ENCODE data around the gene FUT9.

FUT9 gene

DNA sequence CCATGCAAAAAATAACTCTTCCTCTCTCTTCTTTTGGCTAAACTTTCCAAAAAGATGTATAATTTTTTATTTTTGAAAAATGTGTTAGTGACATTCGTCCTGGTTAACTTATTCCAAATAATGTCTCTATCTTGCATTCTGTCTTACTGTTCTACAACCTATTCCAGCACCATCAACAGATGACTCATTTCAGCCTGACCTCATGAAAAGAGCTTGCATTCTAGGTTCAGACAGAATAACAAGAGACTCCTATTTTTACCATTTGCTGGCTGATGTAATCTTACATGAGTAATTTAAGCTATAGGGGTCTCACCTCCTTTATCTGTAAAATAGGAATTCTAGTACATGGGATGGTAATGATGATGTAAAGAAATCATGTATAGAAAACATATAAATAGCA lies 109.0 kb downstream of the FUT9 start:
- Histone ChIP-seq H3K4me3 (replicated peaks; ENCODE audit: low read depth, low read length) (no peak overlapping the region), H3K27me3 (replicated peaks; ENCODE audit: control insufficient read depth, insufficient read depth, low read length) (no peaks in the 10 kb centered on the region), H3K36me3 (ENCODE audit: control insufficient read depth, insufficient read depth, low read length) (no peaks in the 10 kb centered on the region)
- TF ChIP-seq CTCF (IDR thresholded peaks at IDR 0.05; ENCODE audit: insufficient read depth, low read length, poor library complexity, severe bottlenecking), result no peak
- DNase-seq (ENCODE audit: extremely low read depth, insufficient read length), result no peak

DNA sequence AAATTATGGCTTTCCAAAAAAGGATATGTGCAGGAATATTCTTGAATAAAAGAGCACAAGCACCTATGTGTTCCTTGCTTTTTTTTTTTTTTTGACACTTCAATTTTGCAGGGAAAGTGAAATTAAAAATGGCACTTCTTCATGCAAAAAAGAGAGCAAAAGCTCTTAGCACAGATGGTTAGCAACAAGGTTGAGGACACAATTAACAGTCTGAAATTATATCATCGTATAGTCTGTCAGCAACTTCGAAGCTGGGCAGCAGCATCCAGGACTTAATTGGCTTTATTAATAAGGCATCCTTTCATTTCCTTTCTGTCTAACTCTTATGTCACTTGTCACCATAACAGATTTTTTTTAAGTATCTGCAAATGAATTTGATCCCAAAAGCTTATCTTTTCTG lies 122.6 kb downstream of the FUT9 start:
- no peak for DNase-seq (ENCODE audit: extremely low read depth, insufficient read length)
- TF ChIP-seq CTCF (IDR thresholded peaks at IDR 0.05; ENCODE audit: insufficient read depth, low read length, poor library complexity, severe bottlenecking), result no peak

DNA sequence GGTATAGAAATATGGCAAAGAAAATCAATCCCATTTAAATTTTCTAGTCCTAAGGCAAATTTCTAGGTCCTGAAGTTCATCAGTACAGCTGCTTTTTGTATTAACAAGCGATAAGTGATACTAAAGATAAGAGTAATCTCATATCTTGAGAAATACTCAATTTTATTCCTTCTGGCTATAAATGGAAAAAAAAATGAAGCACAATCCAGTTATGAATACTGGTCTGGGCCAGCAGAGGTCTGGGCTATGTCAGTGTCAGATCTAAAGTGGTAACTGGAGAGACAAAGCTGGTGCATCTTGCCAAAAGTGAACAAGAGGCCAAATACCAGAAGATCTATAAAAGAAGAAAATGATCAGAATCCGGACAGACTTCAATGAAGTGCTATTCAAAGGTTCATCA lies 126.4 kb downstream of the FUT9 start:
- Histone ChIP-seq H3K4me3 (replicated peaks; ENCODE audit: low read depth, low read length) (no peak overlapping the region), H3K27me3 (replicated peaks; ENCODE audit: control insufficient read depth, insufficient read depth, low read length) (no peaks in the 10 kb centered on the region), H3K36me3 (ENCODE audit: control insufficient read depth, insufficient read depth, low read length) (no peaks in the 10 kb centered on the region)
- TF ChIP-seq CTCF (IDR thresholded peaks at IDR 0.05; ENCODE audit: insufficient read depth, low read length, poor library complexity, severe bottlenecking), result no peak
- DNase-seq (ENCODE audit: extremely low read depth, insufficient read length), result no peak

More for the DNA sequence above, 122.6 kb downstream of the FUT9 start:
- Histone ChIP-seq H3K4me3 (replicated peaks; ENCODE audit: low read depth, low read length) (no peak overlapping the region), H3K36me3 (ENCODE audit: control insufficient read depth, insufficient read depth, low read length) (no peaks in the 10 kb centered on the region), H3K27me3 (replicated peaks; ENCODE audit: control insufficient read depth, insufficient read depth, low read length) (no peaks in the 10 kb centered on the region)

DNA sequence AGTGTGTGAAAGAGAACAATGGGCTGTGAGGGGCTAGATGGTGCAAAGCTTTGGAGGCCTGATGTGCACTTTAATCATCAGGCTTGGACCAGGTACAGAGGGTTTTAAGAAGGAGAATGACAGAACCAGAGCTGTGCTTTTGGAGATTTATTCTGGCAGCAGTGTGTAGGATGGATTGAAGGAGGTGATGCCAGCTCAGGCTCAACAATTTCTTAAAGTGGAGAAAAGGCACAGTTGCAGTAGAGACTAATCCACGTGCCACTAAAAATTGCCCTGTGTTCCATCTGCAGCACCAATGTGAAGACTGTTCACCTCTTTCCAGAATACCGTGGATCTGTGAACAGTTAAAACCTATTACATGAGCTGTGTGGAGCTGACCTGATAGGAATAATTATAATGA lies 134.7 kb downstream of the FUT9 start:
- Histone ChIP-seq H3K4me3 (replicated peaks; ENCODE audit: low read depth, low read length) (no peak overlapping the region), H3K36me3 (ENCODE audit: control insufficient read depth, insufficient read depth, low read length) (no peaks in the 10 kb centered on the region), H3K27me3 (replicated peaks; ENCODE audit: control insufficient read depth, insufficient read depth, low read length) (no peaks in the 10 kb centered on the region)
- no peak for DNase-seq (ENCODE audit: extremely low read depth, insufficient read length)
- TF ChIP-seq CTCF (IDR thresholded peaks at IDR 0.05; ENCODE audit: insufficient read depth, low read length, poor library complexity, severe bottlenecking), result no peak

GRCh38 chr6:96151707-96152106 lies 135.9 kb downstream of the FUT9 start:
- no peak overlapping the region for H3K4me3 ChIP-seq (replicated peaks; ENCODE audit: low read depth, low read length)
- no peak for TF ChIP-seq CTCF (IDR thresholded peaks at IDR 0.05; ENCODE audit: insufficient read depth, low read length, poor library complexity, severe bottlenecking)
- no peak for DNase-seq (ENCODE audit: extremely low read depth, insufficient read length)
- H3K36me3 ChIP-seq (ENCODE audit: control insufficient read depth, insufficient read depth, low read length), result no peaks in the 10 kb centered on the region
- H3K27me3 ChIP-seq (replicated peaks; ENCODE audit: control insufficient read depth, insufficient read depth, low read length), result no peaks in the 10 kb centered on the region

- H3K36me3 ChIP-seq (ENCODE audit: control insufficient read depth, insufficient read depth, low read length), result no peaks in the 10 kb centered on the region
- no peaks in the 10 kb centered on the region for H3K27me3 ChIP-seq (replicated peaks; ENCODE audit: control insufficient read depth, insufficient read depth, low read length)
- no peak for TF ChIP-seq CTCF (IDR thresholded peaks at IDR 0.05; ENCODE audit: insufficient read depth, low read length, poor library complexity, severe bottlenecking)
- H3K4me3 ChIP-seq (replicated peaks; ENCODE audit: low read depth, low read length), result no peak overlapping the region
- DNase-seq (ENCODE audit: extremely low read depth, insufficient read length), result no peak
Observed at GRCh38 chr6:96152114-96152708, 136.4 kb downstream of the FUT9 start.
